Stimulated activated CD8-positive, alpha-beta memory T cell treated with anti-CD3 and anti-CD28 coated beads, Interleukin-4, amount 100 ng/mL, for 4 hours (primary cell): ENCODE measurements around the gene OR51I2.
A peak's percentile ranks its signal among the peaks of the same experiment; 100 is the strongest.

Experiments used
- DNase-seq, 2 donors: peaks; one replicate each; pipeline ENCODE4 v3.0.0-alpha.2; 2020; ENCODE audit warnings: low read depth in 2 of 2, low spot score in 1 of 2

OR51I2 gene, protein sequence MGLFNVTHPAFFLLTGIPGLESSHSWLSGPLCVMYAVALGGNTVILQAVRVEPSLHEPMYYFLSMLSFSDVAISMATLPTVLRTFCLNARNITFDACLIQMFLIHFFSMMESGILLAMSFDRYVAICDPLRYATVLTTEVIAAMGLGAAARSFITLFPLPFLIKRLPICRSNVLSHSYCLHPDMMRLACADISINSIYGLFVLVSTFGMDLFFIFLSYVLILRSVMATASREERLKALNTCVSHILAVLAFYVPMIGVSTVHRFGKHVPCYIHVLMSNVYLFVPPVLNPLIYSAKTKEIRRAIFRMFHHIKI

DNA sequence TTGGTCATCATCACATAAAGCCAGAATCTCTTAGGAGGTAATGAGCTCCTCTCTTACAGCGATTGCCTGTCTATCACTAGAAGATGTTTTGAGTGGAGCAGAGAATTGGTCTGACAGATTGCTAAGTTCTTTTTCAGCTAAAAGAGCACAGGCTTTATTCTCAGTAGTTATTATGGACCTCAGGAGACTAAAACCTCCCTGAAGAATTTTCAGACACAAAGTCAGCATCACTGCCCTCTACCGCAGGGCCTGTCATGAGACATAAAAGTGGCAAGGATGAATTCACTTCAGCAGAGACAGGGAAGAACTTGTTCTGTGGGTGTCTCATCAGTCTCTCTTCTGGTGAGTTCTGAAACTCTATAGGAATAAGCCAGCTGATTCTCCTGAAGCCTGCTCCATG lies at the start of gene OR51I2:
Gene OR51I2 (plus strand): TSS at position 301 of the 400 bp plus-strand sequence. CDS start 4,166 bp downstream, outside the sequence.
- no peak for DNase-seq

DNA sequence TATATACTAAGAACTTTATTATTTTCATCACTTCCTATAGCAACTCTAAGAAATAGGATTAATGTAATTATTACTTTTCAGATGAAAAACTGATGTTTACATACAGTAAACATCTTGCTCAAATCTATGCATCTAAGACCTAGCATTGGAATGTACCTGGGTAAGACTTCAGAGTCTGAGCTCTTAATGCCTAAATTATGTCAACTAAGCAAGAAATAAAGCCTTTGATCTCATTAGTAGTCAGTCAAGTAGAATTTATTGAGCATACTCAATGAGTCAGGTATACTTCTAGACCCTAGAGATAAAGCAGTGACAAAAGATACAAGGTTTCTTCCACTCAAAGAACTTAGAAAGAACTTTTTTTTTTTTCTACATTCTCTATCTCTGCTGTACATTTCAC lies 44.0 kb upstream of the OR51I2 start:
- no peak for DNase-seq

DNA sequence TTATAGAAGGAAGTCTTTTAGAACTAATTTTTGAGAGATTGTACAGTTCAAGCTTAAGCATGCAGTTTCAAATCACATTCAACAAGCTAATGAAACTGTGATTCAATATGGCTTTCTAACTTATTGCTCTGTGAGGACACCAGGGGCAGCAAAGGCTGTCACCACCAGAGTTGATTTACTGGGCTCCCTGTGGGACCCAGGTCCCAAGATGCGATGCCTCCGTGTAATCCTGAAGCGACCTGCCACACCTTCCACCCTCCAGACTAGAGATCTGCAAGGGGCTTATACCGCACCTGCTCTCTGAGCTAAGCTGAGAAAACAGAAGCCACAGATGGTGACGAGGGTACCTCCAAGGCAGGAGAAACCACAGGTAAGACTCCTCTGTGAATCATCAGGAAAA lies 28.1 kb upstream of the OR51I2 start:
- DNase-seq, result no peak

DNA sequence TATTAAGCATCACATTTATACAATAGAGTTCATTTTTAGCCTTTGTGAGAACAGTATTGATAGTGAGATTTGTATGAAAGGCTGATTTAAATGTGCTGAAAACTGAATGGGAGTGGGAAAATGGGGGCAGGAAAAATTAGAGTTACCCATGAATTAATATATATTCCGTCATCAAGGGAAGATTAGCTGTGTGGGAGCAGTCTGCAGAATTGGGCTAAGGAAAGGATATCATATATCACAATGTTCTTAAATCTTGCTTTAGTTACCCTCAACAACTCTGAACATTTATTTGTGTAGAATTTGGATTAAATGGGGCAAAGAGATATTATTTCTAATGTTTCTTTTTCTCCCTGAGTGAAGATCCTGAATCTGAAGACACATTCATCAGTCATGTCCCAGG lies 27.3 kb upstream of the OR51I2 start, which contains the start of gene OR51Q1:
Gene OR51Q1 (plus strand): TSS at position 301 of the 400 bp plus-strand sequence. CDS start 90 bp downstream, at position 391.
- DNase-seq, result no peak

DNA sequence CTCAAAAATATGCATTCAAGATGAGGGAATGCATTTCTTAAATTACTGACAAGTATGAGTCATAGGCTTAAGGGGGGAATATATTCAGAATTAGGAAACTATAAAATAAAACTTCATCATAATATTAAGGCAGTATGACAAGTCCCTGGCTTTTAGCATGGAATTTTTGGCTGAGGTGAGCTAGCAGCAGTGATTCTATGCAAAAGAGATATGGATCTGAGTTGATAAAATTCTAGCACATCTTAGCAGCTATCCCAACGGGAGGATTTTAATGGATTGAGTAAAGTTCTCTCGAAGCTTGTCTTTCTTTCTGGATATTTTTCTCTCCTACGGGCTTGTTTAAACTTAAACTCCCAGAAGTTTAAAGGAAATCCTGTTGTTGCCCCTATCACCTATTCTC lies 26.0 kb upstream of the OR51I2 start:
- no peak for DNase-seq

DNA sequence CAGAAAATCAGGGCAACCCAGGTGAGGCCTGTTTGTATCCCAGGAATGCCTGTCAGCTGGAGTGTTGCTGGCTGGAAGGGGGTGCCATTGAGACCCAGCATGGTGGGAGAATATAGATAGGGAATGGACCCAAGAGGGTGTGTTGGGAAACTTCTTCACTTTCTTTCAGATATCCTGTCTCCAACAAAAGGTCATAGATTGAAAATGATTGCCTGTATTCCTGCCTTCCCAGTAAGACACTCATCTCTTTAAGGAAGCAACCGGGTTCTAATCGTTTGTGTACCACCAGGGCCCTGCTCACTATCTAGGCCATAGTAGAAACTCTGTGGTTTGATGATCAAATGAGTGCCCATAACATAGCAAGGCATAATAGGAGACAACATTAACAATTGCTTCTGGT lies 7.7 kb upstream of the OR51I2 start, which contains the start of gene OR51I1:
Gene OR51I1 (minus strand): TSS at position 101 of the 400 bp plus-strand sequence. CDS start 0 bp downstream, at position 101.
- DNase-seq, result no peak

DNA sequence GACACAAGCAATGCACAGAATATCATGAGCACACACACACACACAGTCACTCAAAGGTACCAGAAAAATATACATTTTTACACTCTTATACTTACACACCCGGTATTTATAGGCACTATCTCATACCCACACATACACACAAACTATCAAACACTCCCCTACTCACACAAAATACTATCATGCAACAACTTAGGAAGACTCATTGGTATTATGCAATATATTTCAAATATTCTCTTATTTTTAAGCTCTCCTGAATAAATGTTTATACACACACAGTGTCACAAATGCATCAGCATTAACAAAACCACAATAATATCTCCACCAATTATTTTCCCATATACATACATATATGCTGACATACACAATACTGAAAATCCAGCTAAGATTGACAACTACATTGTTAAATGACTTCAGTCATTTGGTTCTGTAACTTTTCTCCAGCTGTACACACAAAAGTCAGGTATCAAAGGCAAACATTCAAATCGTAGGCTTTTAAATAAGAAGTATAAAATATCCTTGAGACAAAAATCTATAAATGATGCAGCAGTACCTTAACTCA lies 5.2 kb upstream of the OR51I2 start:
- no peak for DNase-seq

DNA sequence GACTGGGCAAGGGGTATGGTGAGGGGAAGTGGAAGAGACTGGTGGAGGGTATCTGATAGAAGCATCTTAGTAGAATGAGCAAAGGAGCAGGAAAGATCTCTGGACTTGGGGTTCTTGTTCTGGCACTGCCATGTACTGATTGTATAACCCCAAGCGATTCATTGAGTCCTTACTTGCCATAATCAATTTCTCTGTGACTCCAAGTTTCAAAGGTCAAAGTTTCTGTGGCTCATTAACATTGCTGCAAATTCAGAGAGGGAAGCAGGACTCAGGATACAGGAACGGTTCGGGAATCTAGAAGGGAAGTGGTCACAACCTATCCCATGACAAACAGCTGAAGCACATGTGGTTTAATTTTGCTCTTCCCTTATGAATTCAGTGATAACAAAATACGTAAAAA lies 309 bp downstream of the OR51I2 start:
- no peak for DNase-seq

DNA sequence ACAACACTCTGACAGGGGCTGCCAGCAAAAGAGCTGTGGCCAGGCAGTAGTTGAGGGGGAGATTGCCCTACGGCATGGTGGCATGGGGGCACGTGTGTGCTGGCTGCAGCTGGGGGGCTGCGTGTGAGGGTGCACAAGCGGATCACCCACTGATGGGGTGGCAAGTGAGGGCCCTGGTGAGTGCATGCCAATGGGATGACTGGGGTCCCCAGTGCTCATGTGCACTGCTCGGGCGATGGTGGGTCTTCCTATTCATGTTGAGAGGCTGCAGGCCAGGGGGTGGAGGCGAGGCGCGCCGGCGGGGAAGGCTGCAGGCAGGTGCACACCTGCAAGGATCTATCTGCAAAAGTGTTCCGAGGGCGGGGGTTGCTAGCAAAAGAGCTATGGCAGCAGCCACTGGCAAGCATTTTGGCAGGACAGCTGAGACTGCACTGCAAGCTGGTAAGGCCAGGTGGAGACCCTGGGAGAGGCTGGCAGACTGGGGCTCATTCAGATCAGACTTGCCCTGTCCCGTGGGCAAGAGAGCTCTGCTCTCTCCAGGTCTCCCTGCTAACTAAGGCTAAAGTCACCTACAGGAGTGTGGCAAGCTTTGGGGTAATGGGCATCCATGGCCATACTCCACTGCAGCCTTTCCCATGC lies 12.0 kb downstream of the OR51I2 start:
- DNase-seq, result no peak

DNA sequence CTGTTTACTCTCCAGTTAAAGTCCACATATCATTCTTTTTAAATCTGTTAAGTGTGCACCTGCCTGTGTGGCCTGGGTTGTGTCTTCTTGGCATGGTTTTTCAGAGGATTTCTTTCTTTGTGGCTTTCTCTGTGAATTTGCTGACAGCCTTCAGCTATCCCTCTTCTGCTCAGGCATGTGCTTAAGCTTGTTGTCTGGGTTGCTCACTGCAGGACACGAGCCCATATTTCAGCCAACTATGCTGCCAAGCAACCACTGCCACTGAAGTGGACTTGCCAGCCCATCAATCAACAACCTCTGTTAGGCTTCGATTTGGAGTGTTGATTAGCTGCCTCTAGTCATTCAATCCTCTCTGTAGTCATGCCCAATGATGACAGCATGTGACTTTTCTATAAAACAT lies 18.4 kb downstream of the OR51I2 start:
- no peak for DNase-seq

DNA sequence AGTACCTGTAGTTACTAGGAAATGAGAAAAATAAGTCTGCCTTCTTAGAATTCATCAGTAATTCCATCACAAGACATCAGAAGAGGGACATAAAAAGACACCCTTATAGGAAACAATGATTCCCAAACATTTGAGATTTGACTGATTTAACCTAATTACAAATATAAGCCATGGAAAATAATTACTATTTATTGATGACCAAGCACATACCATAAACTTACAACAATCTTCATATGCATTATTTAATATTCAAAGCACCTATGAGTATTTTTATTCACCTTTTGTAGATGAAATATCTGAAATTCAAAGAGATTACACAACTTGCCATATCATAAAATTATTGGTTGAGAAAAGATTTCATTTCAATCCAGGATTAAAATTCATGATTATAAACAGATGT lies 24.8 kb downstream of the OR51I2 start:
- DNase-seq, result no peak

DNA sequence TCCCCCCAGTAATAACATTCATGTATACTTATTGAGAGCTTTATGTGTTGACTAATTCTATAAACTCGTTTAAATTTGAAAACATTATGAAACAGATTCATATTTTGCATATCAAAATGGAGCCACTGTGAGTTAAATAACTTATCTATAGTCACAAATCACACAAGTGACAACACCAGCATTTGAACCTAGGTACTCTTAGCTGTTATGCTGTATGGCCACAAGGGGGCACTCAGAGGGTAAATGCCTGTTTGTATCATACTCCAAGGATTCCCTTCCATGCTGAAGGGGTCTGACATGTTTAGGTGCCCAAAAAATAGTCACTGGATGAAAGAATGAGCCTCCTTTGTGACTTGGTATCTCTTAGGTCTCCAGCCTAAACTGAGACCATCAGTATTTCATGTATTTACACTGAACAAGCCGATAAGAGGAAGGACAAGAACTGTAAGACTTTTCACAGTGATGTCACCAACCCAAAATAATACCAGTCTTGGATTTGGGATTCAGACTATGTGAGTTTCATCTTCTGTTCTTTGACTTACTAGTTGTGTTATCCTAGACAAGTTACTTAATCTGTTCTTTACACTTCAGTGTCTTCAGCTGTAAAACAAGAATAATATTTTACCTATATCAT lies 27.2 kb downstream of the OR51I2 start:
- peak in 1 of 2 donors; percentile 8 for DNase-seq

DNA sequence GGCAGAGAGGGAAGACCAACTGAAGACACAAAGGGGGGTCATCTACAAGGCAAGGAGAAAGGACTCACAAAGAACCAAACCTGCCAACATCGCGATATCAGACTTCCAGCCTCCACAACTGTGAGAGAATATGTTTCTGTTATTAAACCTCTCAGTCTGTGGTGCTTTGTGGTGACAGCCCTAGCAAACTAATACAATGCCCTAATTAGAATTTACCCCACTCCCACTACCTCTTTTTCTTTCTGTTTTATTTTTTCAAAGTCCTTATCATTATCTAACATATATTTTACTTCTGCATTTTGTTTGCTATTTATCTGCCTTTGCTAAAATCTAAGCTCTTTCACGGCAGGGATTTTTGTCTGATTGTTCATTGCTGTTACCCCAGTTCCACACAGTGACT lies 36.9 kb downstream of the OR51I2 start:
- no peak for DNase-seq

DNA sequence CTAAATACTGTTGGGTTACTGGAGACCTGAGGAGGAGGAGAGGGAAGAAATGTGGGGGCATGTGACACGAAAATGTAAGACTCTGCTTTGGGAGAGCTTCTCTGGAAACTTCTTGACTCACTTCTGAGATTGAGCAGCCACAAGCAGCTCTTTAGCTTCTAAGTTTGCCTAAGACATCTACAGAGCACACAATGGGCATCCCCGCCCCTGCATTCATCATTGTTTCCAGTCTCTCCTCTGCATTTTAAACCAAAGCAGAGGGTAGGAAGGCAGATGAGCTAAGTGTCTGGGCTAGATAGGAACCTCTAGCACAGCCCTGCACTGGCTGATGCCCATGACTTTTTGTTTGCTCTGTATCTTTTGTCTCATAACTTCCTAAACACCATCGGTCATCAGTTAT lies 37.3 kb downstream of the OR51I2 start:
- DNase-seq, result no peak

DNA sequence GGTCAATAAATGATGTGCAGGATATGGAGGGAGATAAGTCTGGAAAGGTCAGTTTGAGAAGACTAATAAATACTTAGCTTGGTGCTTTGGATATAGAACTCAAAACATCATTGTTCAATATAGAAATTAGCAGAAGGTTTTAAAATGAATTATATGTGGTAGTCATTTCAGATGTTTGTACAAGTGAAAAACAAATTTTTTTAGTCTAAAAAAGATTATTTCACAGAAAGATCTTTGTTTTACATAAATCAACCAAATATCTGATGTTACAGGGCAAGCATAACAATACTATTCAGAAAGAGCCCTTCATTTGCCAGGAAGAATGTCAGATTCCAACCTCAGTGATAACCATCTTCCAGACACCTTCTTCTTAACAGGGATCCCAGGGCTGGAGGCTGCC lies 39.3 kb downstream of the OR51I2 start, which contains the start of gene OR52D1:
Gene OR52D1 (plus strand): TSS at position 301 of the 400 bp plus-strand sequence. CDS start 22 bp downstream, at position 323.
- no peak for DNase-seq

DNA sequence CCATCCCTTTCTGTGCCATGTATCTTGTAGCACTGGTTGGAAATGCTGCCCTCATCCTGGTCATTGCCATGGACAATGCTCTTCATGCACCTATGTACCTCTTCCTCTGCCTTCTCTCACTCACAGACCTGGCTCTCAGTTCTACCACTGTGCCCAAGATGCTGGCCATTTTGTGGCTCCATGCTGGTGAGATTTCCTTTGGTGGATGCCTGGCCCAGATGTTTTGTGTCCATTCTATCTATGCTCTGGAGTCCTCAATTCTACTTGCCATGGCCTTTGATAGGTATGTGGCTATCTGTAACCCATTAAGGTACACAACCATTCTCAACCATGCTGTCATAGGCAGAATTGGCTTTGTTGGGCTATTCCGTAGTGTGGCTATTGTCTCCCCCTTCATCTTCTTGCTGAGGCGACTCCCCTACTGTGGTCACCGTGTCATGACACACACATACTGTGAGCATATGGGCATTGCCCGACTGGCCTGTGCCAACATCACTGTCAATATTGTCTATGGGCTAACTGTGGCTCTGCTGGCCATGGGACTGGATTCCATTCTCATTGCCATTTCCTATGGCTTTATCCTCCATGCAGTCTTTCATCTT lies 39.8 kb downstream of the OR51I2 start:
- DNase-seq, result no peak

DNA sequence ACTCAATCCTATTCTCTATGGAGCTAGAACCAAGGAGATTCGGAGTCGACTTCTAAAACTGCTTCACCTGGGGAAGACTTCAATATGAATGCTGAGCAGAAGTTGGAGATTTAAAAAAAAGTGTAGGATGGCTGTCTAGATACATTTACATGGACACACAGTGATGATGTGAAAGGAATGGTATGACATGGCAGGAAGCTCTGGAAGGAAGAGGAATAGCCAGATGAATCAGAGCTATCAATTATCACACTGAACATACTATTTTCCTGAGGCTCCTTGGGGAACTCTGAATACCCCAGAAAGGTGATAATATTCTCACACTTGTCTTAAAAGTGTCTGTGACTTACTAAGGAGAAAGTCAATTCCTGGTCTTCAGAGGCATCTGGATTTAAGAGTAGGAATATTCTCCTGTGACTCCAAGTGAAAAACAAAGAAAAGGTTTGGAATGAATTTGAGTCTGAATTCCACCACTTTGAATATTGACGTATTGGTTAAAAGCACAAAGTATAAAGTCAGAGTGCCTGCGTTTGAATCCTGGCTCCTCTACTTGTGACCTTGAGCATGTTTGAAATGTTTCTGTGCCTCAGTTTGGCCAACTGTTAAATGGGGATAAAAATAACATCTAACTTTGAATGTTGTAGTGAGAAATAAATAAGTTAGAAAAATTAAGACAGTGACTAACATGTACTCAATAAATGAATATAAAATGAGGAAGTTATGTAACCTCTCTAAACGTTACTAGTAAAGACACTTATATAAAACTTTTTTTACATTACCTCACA lies 40.6 kb downstream of the OR51I2 start:
- DNase-seq, result no peak

DNA sequence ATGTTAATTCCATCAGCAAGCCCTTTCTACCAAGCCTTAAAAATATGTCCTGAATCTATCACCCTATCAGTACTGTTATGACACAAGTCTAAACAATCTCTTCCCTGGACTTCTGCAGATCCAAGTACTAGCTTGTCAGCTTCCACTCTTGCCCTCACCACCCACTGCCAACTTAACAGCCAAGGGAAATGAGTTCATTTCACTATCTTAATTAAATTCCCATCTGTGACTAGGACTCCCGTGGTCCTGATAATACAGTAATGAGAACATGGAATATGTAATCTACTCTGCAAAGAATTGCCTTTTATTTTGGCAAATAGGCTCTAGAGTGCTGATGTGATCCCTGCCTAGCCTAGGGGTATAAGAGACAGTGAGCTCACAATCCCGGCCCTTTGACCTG lies 50.5 kb downstream of the OR51I2 start:
- no peak for DNase-seq

DNA sequence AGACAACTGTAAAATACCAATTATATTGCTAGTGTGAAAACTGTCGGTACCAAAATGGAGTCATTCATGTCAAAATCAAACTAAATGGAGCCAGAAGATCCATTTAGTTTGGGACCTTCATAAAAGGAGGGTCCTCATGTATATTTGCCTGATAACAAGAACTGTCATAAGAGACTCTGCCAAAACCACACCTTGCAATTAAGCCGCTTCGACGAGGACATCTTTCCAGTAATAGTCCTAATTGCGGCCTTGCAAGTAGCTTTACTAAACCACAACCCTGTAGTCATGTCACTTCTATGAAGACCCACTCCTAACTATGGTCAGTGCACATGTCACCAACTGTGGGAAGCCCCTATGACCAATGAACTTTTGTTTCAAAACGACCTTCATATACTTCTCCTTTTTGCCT lies 51.3 kb downstream of the OR51I2 start:
- DNase-seq, result no peak

DNA sequence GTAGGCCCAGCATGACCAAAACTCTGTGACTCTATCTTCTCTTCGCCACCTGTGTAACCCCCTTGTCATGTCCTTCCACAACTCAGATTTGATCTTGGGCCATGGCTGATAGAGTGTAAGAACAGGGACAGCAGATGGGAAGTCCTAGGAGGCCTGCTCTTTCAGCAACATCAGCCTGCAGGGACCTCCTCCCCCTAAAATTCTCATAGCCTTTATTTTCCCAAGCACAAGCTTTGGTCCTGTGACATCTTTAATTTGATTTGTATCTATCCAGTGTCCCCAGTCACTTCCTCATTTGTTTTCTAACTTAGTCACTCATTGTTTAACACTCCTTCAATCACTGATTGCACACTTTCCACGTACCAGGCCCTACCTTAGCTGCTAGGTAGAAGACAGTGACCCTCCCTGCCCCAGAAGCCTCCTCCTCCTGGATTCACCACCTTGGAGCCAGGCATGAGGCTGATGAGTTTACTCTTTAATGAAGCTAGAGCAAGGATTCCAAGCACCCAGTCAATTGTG lies 55.3 kb downstream of the OR51I2 start:
- DNase-seq, result no peak
